CD8-positive, alpha-beta memory T cell (primary cell): ENCODE results near the gene SEMA5B. TPM values are rescaled to one million over a fixed set of nuclear protein-coding genes. Genes with fewer than 3 reads are reported as not detected.

Source experiments
- CTCF ChIA-PET: fragments of 350-600 bp; sonication (Branson Sonifier 250); formaldehyde crosslinking; loops from one replicate; lab custom pipeline; 2021; ENCODE audit warnings: antibody characterized with exemption; lab: Charles Lee
- POLR2A ChIA-PET: fragments of 350-600 bp; sonication (Branson Sonifier 250); formaldehyde crosslinking; loops from one replicate; lab custom pipeline; 2021; ENCODE audit warnings: antibody characterized with exemption; lab: Charles Lee
- DNase-seq, 5 donors: peaks; one replicate each; pipeline versions ENCODE4 v3.0.0 to v3.0.0-alpha.2; 2020 to 2022; ENCODE audit warnings: mixed read lengths in 1 of 5
- H3K27ac ChIP-seq: one replicate; pipeline ENCODE4 v1.7.0; 2013; ENCODE audit warnings: low read depth, mild to moderate bottlenecking, low read length, moderate library complexity
- H3K27me3 ChIP-seq: 2 replicates; pipeline ENCODE4 v1.7.0; 2013; ENCODE audit warnings: low read length, mild to moderate bottlenecking; ENCODE audit not compliant: insufficient read depth, poor library complexity, severe bottlenecking
- H3K36me3 ChIP-seq: 2 replicates; pipeline ENCODE4 v1.7.0; 2013; ENCODE audit warnings: mild to moderate bottlenecking, low read length, moderate library complexity; ENCODE audit not compliant: insufficient read depth
- H3K4me1 ChIP-seq: 2 replicates; pipeline ENCODE4 v1.7.0; 2013; ENCODE audit warnings: mild to moderate bottlenecking, low read length, moderate library complexity; ENCODE audit not compliant: insufficient read depth
- H3K4me3 ChIP-seq: 2 replicates; pipeline ENCODE4 v1.7.0; 2013; ENCODE audit warnings: mild to moderate bottlenecking, low read length
- H3K9me3 ChIP-seq: 2 replicates; pipeline ENCODE4 v1.7.0; 2013; ENCODE audit warnings: mild to moderate bottlenecking, low read length
- H3K27ac Mint-ChIP-seq, 8 donors: one replicate each; pipeline ENCODE4 v1.8.0; 2020 to 2021; ENCODE audit warnings: mixed read lengths in 8 of 8, mild to moderate bottlenecking in 6 of 8, inconsistent platforms in 3 of 8, moderate library complexity in 3 of 8
- H3K27me3 Mint-ChIP-seq, 2 donors: one replicate each; pipeline ENCODE4 v1.8.0; 2020 to 2021; ENCODE audit warnings: mixed read lengths in 2 of 2, mild to moderate bottlenecking in 1 of 2, moderate library complexity in 1 of 2
- H3K36me3 Mint-ChIP-seq, 3 donors: one replicate each; pipeline ENCODE4 v1.8.0; 2020 to 2021; ENCODE audit warnings: mixed read lengths in 3 of 3, inconsistent platforms in 1 of 3, mild to moderate bottlenecking in 1 of 3
- H3K4me1 Mint-ChIP-seq, 3 donors: one replicate each; pipeline ENCODE4 v1.8.0; 2020 to 2021; ENCODE audit warnings: mixed read lengths in 3 of 3, inconsistent platforms in 1 of 3, mild to moderate bottlenecking in 1 of 3
- H3K4me3 Mint-ChIP-seq, 7 donors: one replicate each; pipeline ENCODE4 v1.8.0; 2020 to 2021; ENCODE audit warnings: mixed read lengths in 7 of 7, mild to moderate bottlenecking in 6 of 7, moderate library complexity in 4 of 7, inconsistent platforms in 2 of 7
- H3K9me3 Mint-ChIP-seq, 5 donors: one replicate each; pipeline ENCODE4 v1.8.0; 2020 to 2022; ENCODE audit warnings: mixed read lengths in 5 of 5, mild to moderate bottlenecking in 3 of 5, moderate library complexity in 2 of 5, inconsistent platforms in 1 of 5
- polyA plus RNA-seq: library from polyadenylated mRNA; unstranded; fragments of 300-500 nt; fragmentation: Illumina TruSeq; gene quantifications from one replicate; pipeline ENCODE4 v1.2.3, GENCODE V29; 2021
- total RNA-seq, 2 experiments: library from RNA; stranded (reverse); gene quantifications; one replicate each; pipeline ENCODE4 v1.2.3, GENCODE V29; 2021

SEMA5B gene
- total and polyA plus RNA-seq, 3 experiments from 2014 or later: not detected

- H3K4me3 Mint-ChIP-seq: no peak overlapping the region
- Histone ChIP-seq H3K27me3 (no peaks in the 10 kb centered on the region), H3K36me3 (no peaks in the 10 kb centered on the region), H3K4me1 (no peaks in the 10 kb centered on the region), H3K4me3 (no peak overlapping the region), H3K9me3 (no peaks in the 10 kb centered on the region), H3K27ac (no peak overlapping the region)
- H3K27ac Mint-ChIP-seq: no peak overlapping the region
- CTCF ChIA-PET: no interaction called here
- H3K27me3 Mint-ChIP-seq: peaks cover 7 to 8% of the 10 kb centered on the region in 2 donors
- no peak for DNase-seq
- no peaks in the 10 kb centered on the region for H3K36me3 Mint-ChIP-seq
- H3K4me1 Mint-ChIP-seq: no peaks in the 10 kb centered on the region
- no peaks in the 10 kb centered on the region for H3K9me3 Mint-ChIP-seq
- POLR2A ChIA-PET: no interaction called here
These were observed 26.7 kb upstream of the SEMA5B start for GRCh38 chr3:123054109-123054778.

GRCh38 chr3:123053107-123053506, 25.5 kb upstream of the SEMA5B start:
- no peak overlapping the region for H3K27ac ChIP-seq
- H3K4me3 Mint-ChIP-seq: no peak overlapping the region
- CTCF ChIA-PET: no interaction called here
- no peak for DNase-seq
- H3K36me3 ChIP-seq: no peaks in the 10 kb centered on the region
- H3K9me3 Mint-ChIP-seq: no peaks in the 10 kb centered on the region
- H3K27ac Mint-ChIP-seq: no peak overlapping the region
- no peaks in the 10 kb centered on the region for H3K4me1 ChIP-seq
- no peak overlapping the region for H3K4me3 ChIP-seq
- H3K4me1 Mint-ChIP-seq: no peaks in the 10 kb centered on the region
- H3K27me3 ChIP-seq: no peaks in the 10 kb centered on the region
- peaks cover 7 to 13% of the 10 kb centered on the region in 2 donors for H3K27me3 Mint-ChIP-seq
- H3K36me3 Mint-ChIP-seq: no peaks in the 10 kb centered on the region
- H3K9me3 ChIP-seq: no peaks in the 10 kb centered on the region
- POLR2A ChIA-PET: no interaction called here

GRCh38 chr3:123050666-123051065, 23.1 kb upstream of the SEMA5B start:
- DNase-seq: no peak
- no peaks in the 10 kb centered on the region for H3K9me3 ChIP-seq
- Mint-ChIP-seq H3K36me3 (no peaks in the 10 kb centered on the region), H3K4me3 (no peak overlapping the region), H3K9me3 (no peaks in the 10 kb centered on the region), H3K4me1 (no peaks in the 10 kb centered on the region), H3K27me3 (peaks cover 7 to 19% of the 10 kb centered on the region in 2 donors), H3K27ac (no peak overlapping the region)
- no peaks in the 10 kb centered on the region for H3K36me3 ChIP-seq
- ChIA-PET CTCF (no interaction called here), POLR2A (no interaction called here)
- H3K4me1 ChIP-seq: no peaks in the 10 kb centered on the region
- no peak overlapping the region for H3K4me3 ChIP-seq
- no peak overlapping the region for H3K27ac ChIP-seq
- no peaks in the 10 kb centered on the region for H3K27me3 ChIP-seq

- Mint-ChIP-seq H3K27ac (no peak overlapping the region), H3K9me3 (no peaks in the 10 kb centered on the region), H3K27me3 (peaks cover 7 to 23% of the 10 kb centered on the region in 2 donors), H3K4me3 (no peak overlapping the region), H3K36me3 (peaks cover 0 to 3% (median 0%) of the 10 kb centered on the region in 3 donors), H3K4me1 (no peaks in the 10 kb centered on the region)
- DNase-seq: no peak
- no peaks in the 10 kb centered on the region for H3K4me1 ChIP-seq
- CTCF ChIA-PET: interaction anchor here (1.3 kb wide), 1 partner anchor 11 kb away, joined by 3 read pairs; no protein-coding TSS in a partner anchor
- no peak overlapping the region for H3K27ac ChIP-seq
- H3K27me3 ChIP-seq: no peaks in the 10 kb centered on the region
- H3K4me3 ChIP-seq: no peak overlapping the region
- POLR2A ChIA-PET: no interaction called here
- no peaks in the 10 kb centered on the region for H3K36me3 ChIP-seq
- H3K9me3 ChIP-seq: no peaks in the 10 kb centered on the region
These were observed 21.1 kb upstream of the SEMA5B start for GRCh38 chr3:123048480-123049237.

DNA sequence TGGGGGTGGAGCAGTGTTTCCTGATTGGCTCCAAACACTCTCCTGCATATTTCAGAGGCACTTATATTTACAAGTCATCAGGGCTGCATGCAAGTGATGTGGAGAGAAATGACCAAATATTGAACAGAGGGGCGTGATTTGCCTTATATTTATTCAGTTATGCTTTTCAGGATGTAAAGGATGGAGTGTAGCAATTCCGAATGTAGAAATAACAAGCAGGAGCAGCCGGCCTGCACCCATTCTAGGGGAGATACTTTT, 19.4 kb upstream of the SEMA5B start:
- CTCF ChIA-PET: no interaction called here
- H3K4me3 Mint-ChIP-seq: no peak overlapping the region
- peaks cover 0 to 3% (median 0%) of the 10 kb centered on the region in 3 donors for H3K36me3 Mint-ChIP-seq
- no peaks in the 10 kb centered on the region for H3K9me3 Mint-ChIP-seq
- Histone ChIP-seq H3K36me3 (no peaks in the 10 kb centered on the region), H3K4me1 (no peaks in the 10 kb centered on the region), H3K27me3 (no peaks in the 10 kb centered on the region), H3K9me3 (no peaks in the 10 kb centered on the region), H3K27ac (no peak overlapping the region), H3K4me3 (no peak overlapping the region)
- H3K27me3 Mint-ChIP-seq: peaks cover 7 to 32% of the 10 kb centered on the region in 2 donors
- H3K27ac Mint-ChIP-seq: no peak overlapping the region
- no peaks in the 10 kb centered on the region for H3K4me1 Mint-ChIP-seq
- DNase-seq: no peak
- POLR2A ChIA-PET: no interaction called here

DNA sequence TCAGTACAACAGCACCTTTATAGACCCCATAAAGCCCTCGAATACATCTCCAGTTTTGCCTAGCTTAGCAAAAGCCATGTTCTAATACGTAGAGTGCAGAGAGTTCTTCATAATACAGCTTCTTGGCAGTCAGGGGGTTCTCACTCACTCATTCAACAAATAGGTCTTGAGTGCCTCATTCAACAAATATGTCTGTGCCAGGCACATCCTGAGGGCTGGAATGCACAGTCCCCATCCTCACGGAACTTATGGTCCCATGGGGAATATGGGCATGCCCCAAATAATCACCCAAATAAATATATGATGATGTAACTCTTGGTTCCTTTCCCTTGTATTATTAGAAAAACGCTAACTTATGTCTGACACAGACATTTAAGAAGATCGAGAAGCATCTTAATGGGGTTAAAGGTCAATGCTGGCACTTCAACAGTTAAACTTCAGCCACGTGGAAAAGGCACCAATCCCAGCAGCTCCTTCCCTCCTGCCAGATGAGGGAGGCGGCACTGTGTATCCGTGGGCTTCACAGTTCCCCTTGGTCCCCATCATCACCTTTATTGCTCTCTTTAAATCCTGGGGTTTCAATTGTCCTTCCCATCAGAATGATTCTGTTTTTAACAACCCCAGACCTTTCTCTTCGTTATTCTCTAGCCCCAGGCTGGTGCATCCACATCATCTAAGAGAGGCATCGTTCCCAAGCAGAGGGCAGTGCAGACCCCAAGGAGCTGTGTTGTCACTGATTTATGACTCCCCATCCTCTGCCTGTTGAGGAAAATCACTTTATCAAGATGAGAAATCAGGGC, 18.9 kb upstream of the SEMA5B start:
- no peak overlapping the region for H3K27ac ChIP-seq
- H3K9me3 Mint-ChIP-seq: no peaks in the 10 kb centered on the region
- no peaks in the 10 kb centered on the region for H3K36me3 ChIP-seq
- H3K4me1 Mint-ChIP-seq: no peaks in the 10 kb centered on the region
- peaks cover 7 to 33% of the 10 kb centered on the region in 2 donors for H3K27me3 Mint-ChIP-seq
- no peaks in the 10 kb centered on the region for H3K9me3 ChIP-seq
- peaks cover 0 to 3% (median 0%) of the 10 kb centered on the region in 3 donors for H3K36me3 Mint-ChIP-seq
- DNase-seq: no peak
- H3K4me3 Mint-ChIP-seq: no peak overlapping the region
- no peaks in the 10 kb centered on the region for H3K27me3 ChIP-seq
- no peaks in the 10 kb centered on the region for H3K4me1 ChIP-seq
- H3K4me3 ChIP-seq: no peak overlapping the region
- H3K27ac Mint-ChIP-seq: no peak overlapping the region
- POLR2A ChIA-PET: no interaction called here
- CTCF ChIA-PET: no interaction called here

DNA sequence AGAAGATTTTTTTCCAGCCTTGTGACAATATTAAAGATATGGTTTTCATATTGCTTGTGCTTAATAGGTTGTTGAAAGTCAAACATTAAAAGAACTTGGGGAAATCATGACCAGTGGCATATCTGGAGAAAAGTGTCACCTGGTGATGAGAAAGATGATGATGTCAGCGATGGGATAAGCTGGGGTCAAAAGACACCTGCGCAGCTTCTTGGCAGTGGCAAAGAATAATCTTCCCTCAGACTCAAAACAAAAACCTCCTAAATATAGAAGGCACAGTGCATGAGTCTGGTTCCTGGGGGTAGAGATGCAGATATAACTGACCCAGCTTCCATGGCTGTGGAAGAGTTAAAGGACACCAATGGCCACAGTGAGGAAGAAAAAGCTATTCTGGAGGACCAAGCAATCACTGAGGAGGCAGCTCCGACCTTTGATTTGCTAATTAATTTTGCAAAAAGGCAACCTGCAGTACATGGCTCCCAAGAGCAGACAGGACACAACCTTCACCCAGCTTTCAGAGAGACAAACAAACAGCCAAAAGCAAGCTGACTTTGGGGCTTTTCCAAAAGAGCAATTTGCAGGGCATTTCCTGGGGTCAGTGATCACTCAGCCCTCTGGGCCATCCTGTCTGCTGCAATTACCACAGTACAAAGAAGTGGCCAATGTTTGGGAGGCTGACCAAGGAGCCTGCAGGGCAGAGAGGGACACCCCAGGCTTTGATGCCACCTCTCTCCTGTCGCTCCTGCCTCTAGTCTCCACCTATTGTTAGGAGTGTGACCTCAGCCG, 17.6 kb upstream of the SEMA5B start:
- H3K4me1 Mint-ChIP-seq: no peaks in the 10 kb centered on the region
- DNase-seq: no peak
- no peak overlapping the region for H3K4me3 Mint-ChIP-seq
- Histone ChIP-seq H3K27ac (no peak overlapping the region), H3K4me3 (no peak overlapping the region), H3K4me1 (no peaks in the 10 kb centered on the region), H3K36me3 (no peaks in the 10 kb centered on the region), H3K27me3 (no peaks in the 10 kb centered on the region), H3K9me3 (no peaks in the 10 kb centered on the region)
- H3K27me3 Mint-ChIP-seq: peaks cover 13 to 39% of the 10 kb centered on the region in 2 donors
- ChIA-PET POLR2A (no interaction called here), CTCF (interaction anchor here (1.0 to 1.6 kb wide), 2 partner anchors 14 to 17 kb away, joined by 3 read pairs; no protein-coding TSS in a partner anchor)
- H3K36me3 Mint-ChIP-seq: peaks cover 0 to 3% (median 0%) of the 10 kb centered on the region in 3 donors
- H3K9me3 Mint-ChIP-seq: no peaks in the 10 kb centered on the region
- no peak overlapping the region for H3K27ac Mint-ChIP-seq
